Peyer's patch (tissue), 4 donors: ENCODE measurements around the gene GSG1.

Experiments
- CTCF ChIP-seq, 6 experiments: fragments of 450-650 bp in 4 of 6; fragments of 200-600 bp in 2 of 6; sonication (generic) in 1 of 6; IDR thresholded peaks; one replicate each; pipeline ENCODE4 v1.5.1; 2017 to 2019; ENCODE audit warnings: antibody characterized with exemption in 6 of 6, mild to moderate bottlenecking in 3 of 6, moderate library complexity in 1 of 6
- POLR2A ChIP-seq, 2 donors: fragments of 450-650 bp; IDR thresholded peaks; one replicate each; pipeline ENCODE4 v1.5.1; 2017; ENCODE audit warnings: antibody characterized with exemption in 2 of 2, mild to moderate bottlenecking in 2 of 2, moderate library complexity in 2 of 2

GRCh38 chr12:13080266-13080665 is 23.2 kb downstream of the GSG1 start:
- TF ChIP-seq CTCF (IDR thresholded peaks at IDR 0.05) (no peak), POLR2A (IDR thresholded peaks at IDR 0.05) (no peak)
